ENCODE results near the gene EPRS1. TPM values are rescaled to one million over a fixed set of nuclear protein-coding genes. Genes with fewer than 3 reads are reported as not detected.

Gene EPRS1
- total RNA-seq (2022; extraction: Qiagen RNA extraction): 68.8 to 80.4 TPM (median 76.1 TPM) in 5 replicates

DNA sequence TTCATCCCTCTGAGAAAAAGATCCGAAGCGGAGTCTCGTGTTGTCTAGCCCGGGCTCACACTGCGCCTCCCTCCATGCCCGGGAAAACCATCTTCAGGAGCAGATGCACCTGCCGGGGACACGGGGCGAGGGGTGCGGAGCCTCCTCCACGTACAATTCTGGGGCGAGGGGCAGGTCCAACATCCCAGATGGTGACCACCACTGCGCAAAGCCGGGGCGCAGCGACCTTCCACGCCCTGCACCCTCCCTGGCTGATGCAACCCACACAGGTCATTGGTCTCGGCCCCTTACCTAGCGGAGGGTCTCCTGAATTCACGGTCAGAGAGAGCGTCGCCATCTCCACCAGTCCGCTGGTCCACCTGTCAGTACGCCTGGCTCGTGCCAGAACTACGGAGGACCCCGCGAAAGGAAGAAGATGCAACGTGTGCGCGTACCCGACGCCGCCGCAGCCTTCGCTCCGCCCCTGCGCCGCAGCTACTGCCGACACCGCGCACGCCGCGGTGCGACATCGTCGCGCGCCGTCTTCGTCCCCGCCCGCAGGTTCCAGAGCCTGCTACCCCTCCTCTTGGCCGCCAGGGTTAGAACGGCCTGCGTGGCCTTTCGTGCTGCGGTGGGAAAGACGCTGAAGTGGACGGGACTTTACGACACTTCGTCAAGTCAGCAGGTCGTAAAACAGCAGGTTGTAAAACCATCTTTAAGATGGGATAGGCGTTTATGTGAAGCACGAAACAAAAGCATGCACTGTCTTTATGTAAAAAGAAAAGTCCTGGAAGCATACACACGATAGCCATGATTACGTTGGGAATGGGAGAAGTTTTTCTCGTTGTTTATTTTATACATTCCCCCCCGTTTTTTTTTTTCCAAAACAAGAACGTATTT lies at the start of gene EPRS1:
EPRS1 (minus strand) TSS at position 454 of the 879 bp plus-strand sequence; CDS start at position 337, 117 bp downstream.

DNA sequence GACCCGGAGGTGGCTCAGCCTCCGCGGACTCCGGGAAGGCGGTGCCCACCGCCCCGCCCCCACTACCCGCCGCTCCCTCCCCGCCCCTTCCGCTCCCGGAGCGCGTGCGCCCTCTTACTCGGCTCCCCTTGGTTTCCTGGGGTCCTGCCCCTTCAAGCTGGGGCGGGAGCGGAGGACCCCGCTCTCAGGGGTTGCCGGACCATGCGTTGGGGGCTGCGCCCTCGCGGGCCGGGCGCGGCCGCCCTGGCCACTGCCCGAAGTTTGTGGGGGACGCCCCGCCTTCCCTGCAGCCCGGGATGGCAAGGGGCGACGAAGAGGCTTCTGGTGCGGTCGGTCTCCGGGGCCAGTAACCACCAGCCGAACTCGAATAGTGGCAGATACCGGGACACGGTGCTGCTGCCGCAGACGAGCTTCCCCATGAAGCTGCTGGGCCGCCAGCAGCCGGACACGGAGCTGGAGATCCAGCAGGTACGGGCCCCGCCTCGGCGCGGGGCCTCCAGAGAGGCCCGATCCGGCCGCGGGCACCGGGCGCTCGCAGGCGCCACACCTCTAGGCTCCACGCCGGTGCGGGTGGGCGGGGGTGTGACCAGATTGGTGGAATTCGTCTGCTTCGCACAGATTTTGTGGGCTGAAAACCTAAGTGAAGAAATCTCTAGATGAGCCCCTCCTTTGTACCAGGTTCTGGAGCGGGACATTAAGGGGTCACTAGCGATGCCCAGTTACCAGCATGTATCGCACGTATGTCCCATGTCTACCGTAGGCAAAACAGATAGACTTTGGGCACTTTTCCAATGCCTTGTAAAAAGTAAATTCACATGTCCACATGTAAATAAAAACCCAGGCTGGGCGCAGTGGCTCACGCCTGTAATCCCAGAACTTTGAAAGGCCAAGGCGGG lies 48.0 kb upstream of the EPRS1 start, which contains the start of gene IARS2:
IARS2 (plus strand) TSS at position 117 of the 896 bp plus-strand sequence; CDS start at position 202, 85 bp downstream.

DNA sequence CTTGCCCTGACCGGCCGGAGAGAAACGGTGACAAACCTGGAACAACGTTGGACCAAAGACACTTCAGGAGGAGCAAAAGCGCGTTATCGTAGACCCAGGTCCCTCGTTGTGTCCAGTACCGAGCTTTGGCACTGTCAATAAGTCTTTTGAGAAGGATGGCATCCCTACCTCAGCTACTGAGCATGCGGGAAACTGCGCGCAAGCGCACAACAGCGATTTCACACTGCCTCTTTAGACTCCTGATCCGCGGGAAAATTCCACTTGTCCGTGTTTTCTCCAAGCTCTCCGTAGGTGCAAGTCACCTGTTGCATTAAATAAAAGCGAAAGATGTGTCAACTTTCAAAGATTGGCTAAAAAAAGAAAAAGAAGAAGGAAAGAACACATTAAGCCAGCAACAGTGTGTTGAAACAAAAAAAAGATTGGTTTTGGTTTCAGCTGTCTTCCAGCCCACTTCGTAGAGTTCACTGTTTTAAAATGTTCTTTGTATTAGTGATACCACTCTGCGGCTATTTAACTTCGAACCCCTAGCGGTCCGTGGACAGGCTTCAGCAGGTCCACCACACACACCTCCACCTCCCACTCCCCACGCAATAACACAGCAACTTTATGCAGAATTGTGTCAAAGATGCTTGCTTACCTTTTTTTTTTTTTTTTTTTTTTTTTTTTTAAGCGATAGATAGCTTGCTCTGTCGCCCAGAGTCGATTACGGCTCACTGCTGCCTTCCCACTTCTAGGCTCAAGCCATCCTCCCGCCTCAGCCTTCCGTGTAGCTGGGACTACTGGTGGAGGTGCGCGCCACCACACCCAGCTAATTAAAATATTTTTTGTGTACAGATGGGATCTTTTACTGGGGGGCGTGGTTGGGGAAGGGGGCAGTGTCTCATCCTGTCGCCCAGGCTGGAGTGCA lies 43.6 kb upstream of the EPRS1 start, which contains the start of gene BPNT1:
BPNT1 (minus strand) TSS at position 139 of the 907 bp plus-strand sequence. CDS start 9,942 bp downstream, outside the sequence.

Other genes starting within 250 kb of the EPRS1 start
- 0.03 to 0.05 TPM (median 0.05 TPM) in 5 replicates for gene SLC30A10, start 117.9 kb downstream of the EPRS1 start, total RNA-seq (2022; extraction: Qiagen RNA extraction)
- 17.1 to 26.7 TPM (median 17.6 TPM) in 5 replicates for gene BPNT1, start 43.3 kb upstream of the EPRS1 start, total RNA-seq (2022; extraction: Qiagen RNA extraction)
- gene IARS2, start 47.6 kb upstream of the EPRS1 start, total RNA-seq (2022; extraction: Qiagen RNA extraction): 90.0 to 120 TPM (median 103 TPM) in 5 replicates
- gene RAB3GAP2, start 225.9 kb upstream of the EPRS1 start, total RNA-seq (2022; extraction: Qiagen RNA extraction): 9.7 to 17.6 TPM (median 13.3 TPM) in 5 replicates

All from A549 treated with Hydrocortisone at 1 μM for 4 hours (cell line).